ENCODE data around the gene RNU6-1. TPM values are rescaled to one million over a fixed set of nuclear protein-coding genes. Genes with fewer than 3 reads are reported as not detected.

Gene RNU6-1
- polyA plus RNA-seq (2012; ENCODE audit: insufficient read depth, insufficient read length, low read depth) = not detected

DNA sequence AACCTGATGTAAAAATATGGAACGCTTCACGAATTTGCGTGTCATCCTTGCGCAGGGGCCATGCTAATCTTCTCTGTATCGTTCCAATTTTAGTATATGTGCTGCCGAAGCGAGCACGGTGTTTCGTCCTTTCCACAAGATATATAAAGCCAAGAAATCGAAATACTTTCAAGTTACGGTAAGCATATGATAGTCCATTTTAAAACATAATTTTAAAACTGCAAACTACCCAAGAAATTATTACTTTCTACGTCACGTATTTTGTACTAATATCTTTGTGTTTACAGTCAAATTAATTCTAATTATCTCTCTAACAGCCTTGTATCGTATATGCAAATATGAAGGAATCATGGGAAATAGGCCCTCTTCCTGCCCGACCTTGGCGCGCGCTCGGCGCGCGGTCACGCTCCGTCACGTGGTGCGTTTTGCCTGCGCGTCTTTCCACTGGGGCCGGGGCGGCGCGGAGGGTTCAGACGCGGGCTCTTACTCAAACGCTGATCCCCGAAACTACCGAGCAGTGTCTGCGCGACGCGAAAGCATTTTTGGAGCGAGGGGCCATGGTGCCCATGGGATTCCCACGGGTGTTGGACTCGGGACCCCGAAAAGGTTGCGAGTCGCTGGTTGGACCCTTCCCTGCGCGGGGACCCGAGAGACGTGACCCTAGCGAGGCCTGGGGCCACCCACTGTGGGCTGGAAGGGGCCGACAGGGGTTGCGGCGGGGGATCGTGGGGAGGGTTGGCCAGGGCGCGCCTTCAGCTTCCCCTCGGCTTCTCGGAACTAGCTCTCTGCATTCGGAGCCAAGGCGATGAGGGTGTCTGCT, at the start of gene RNU6-1:
TSS of gene RNU6-1 (minus strand) at position 117 of the 820 bp plus-strand sequence.
- H3K4me1 ChIP-seq = no peaks in the 10 kb centered on the region; the same call in 1 of the 2 replicates
- TF ChIP-seq, protein P1, sequence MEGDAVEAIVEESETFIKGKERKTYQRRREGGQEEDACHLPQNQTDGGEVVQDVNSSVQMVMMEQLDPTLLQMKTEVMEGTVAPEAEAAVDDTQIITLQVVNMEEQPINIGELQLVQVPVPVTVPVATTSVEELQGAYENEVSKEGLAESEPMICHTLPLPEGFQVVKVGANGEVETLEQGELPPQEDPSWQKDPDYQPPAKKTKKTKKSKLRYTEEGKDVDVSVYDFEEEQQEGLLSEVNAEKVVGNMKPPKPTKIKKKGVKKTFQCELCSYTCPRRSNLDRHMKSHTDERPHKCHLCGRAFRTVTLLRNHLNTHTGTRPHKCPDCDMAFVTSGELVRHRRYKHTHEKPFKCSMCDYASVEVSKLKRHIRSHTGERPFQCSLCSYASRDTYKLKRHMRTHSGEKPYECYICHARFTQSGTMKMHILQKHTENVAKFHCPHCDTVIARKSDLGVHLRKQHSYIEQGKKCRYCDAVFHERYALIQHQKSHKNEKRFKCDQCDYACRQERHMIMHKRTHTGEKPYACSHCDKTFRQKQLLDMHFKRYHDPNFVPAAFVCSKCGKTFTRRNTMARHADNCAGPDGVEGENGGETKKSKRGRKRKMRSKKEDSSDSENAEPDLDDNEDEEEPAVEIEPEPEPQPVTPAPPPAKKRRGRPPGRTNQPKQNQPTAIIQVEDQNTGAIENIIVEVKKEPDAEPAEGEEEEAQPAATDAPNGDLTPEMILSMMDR (IDR thresholded peaks at IDR 0.05; ENCODE audit: low read depth, low read length) = no peak
- H3K36me3 ChIP-seq = no peaks in the 10 kb centered on the region
- DNase-seq = peak; percentile 93
- peak within 1 kb of the TSS; percentile 90 for H3K4me3 ChIP-seq (ENCODE audit: low read depth, low read length)
- H3K9me3 ChIP-seq = no peaks in the 10 kb centered on the region
- peaks cover 11% of the 10 kb centered on the region for H3K27me3 ChIP-seq

DNA sequence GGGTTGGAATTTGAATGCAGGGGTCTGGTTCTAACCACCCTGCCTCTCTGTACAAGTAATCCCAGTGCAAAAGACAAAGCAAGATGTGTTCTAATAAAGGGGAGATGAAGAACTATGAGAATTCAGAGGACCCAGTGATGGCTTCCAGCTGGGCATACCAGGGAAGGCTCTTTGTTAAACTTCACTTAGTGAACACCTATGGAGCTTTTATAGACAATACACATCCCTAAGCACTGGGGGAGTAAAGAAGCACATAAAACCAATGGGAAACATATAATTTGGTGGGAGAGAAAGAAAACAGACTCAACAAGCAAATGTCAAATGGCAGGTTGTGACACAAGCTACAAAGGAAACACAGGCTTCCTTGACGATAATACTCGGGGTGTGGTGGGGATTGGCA, 47.9 kb upstream of the RNU6-1 start:
- Histone ChIP-seq H3K27me3 (no peaks in the 10 kb centered on the region), H3K4me3 (ENCODE audit: low read depth, low read length) (no peak overlapping the region), H3K4me1 (no peaks in the 10 kb centered on the region), H3K9me3 (no peaks in the 10 kb centered on the region), H3K36me3 (no peaks in the 10 kb centered on the region)
- TF ChIP-seq, protein P1 (IDR thresholded peaks at IDR 0.05; ENCODE audit: low read depth, low read length) = no peak
- DNase-seq = no peak

DNA sequence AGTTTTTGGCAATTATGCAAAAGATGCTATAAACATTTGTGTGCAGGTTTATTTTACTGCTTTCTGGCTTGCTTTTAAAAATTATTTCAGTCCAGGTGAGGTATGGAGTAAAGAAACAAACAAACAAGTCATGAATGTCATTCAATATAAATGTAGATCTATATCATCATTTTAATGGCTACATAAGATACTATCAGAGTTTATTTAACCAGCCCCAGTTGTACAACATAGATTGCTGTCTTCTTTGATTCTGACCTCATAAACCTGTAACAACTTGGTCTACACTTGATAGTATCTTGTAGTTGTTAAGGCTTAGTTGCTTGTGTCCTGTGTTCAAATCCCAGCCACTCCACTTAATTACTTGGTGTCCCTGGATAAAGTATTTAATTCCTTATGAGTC, 46.0 kb upstream of the RNU6-1 start:
- no peak overlapping the region for H3K4me3 ChIP-seq (ENCODE audit: low read depth, low read length)
- no peak for DNase-seq
- TF ChIP-seq, protein P1 (IDR thresholded peaks at IDR 0.05; ENCODE audit: low read depth, low read length) = no peak
- no peaks in the 10 kb centered on the region for H3K27me3 ChIP-seq
- H3K4me1 ChIP-seq = no peaks in the 10 kb centered on the region
- no peaks in the 10 kb centered on the region for H3K9me3 ChIP-seq
- no peaks in the 10 kb centered on the region for H3K36me3 ChIP-seq

DNA sequence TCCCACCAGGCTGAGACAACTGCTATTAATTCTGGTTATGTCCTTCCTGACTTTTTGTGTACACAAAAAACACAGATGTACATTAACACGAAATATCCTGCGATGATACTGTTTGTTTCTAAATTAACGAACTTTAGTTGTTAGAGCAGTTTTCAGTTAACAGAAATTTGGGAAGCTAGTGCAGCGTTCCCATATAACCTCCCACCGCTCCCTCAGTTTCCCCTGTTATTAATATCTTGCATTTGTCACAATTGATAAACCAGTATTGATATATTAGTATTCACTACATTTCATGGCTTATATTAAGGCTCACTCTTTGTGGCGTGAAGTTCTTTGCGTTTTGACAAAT, 45.3 kb upstream of the RNU6-1 start:
- no peaks in the 10 kb centered on the region for H3K36me3 ChIP-seq
- TF ChIP-seq, protein P1 (IDR thresholded peaks at IDR 0.05; ENCODE audit: low read depth, low read length) = no peak
- H3K4me3 ChIP-seq (ENCODE audit: low read depth, low read length) = peak overlapping the region; percentile 66
- H3K27me3 ChIP-seq = no peaks in the 10 kb centered on the region
- no peaks in the 10 kb centered on the region for H3K4me1 ChIP-seq
- DNase-seq = no peak
- H3K9me3 ChIP-seq = no peaks in the 10 kb centered on the region

DNA sequence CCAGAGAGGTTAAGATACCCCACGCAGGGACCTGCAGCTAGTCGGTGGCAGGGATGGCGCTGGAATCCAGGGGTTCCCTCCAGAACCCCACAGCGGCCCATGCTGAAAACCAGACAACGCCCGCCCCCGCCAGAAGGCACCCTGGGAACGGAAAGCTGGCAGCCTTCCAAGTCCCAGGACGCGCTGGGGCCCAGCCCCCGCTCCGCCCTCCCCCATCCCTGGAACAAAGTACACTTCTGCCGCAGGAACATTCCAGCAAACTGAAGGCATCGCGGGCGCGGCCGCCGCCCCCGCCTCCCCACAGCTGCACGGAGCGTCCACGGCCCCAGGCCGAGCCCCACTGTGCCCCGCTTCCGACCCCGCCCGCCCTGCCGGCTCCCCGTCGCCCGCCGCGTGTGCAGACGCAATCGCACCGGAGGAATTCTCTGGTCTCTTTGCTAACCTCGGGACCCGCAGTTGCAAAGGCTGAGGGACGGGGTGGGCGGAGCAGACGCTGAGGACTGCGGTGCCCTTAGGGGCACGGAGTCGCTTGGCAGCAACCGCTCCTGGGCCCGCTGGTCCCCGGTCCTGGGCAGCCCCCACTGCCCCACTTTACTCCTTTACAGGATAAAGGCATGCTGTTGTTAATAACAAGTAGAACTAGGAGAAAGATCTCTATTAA, 44.8 kb upstream of the RNU6-1 start:
- TF ChIP-seq, protein P1 (IDR thresholded peaks at IDR 0.05; ENCODE audit: low read depth, low read length) = no peak
- no peaks in the 10 kb centered on the region for H3K27me3 ChIP-seq
- H3K4me1 ChIP-seq = no peaks in the 10 kb centered on the region
- H3K4me3 ChIP-seq (ENCODE audit: low read depth, low read length) = peak overlapping the region; percentile 66
- DNase-seq = peak; percentile 78
- no peaks in the 10 kb centered on the region for H3K36me3 ChIP-seq
- no peaks in the 10 kb centered on the region for H3K9me3 ChIP-seq

DNA sequence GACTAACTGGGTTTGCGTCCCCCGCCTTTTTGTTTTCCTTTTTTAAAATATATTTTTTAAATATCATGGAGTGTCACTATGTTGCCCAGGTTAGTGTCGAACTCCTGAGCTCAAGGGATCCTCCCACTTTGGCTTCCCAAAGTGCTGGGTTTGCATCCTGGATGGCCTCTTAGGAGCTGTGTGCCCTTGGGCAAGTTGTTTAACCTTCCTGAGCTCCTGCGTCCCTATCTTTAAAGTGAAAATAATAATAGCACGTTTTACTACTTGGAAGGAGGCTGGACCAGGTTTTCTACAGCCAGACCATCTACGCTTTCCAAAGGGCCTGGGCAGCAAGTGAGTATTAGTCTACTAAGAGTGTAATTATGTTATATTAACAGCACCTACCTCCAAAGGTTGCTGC, 44.2 kb upstream of the RNU6-1 start:
- H3K27me3 ChIP-seq = no peaks in the 10 kb centered on the region
- peak overlapping the region; percentile 66 for H3K4me3 ChIP-seq (ENCODE audit: low read depth, low read length)
- no peak for DNase-seq
- no peaks in the 10 kb centered on the region for H3K36me3 ChIP-seq
- no peaks in the 10 kb centered on the region for H3K4me1 ChIP-seq
- no peaks in the 10 kb centered on the region for H3K9me3 ChIP-seq
- TF ChIP-seq, protein P1 (IDR thresholded peaks at IDR 0.05; ENCODE audit: low read depth, low read length) = no peak

Data from BE2C (cell line).